Dendritic cell treated with granulocyte-macrophage colony-stimulating factor and Interleukin-4, amounts not matched to agents 40 ng/mL and 50 ng/mL, for 4 days (primary cell): ENCODE measurements around the gene DNAJC7.
A peak's percentile ranks its signal among the peaks of the same experiment; 100 is the strongest.
"Not testable (repeated sequence)": the region's sequence is repeated elsewhere in the genome, so short reads cannot be mapped to it uniquely, and the experiment has no call there.

Experiments
- H3K27ac Mint-ChIP-seq: one replicate; pipeline ENCODE4 v1.8.0; 2022; ENCODE audit warnings: mild to moderate bottlenecking, mixed read lengths
- H3K27me3 Mint-ChIP-seq: one replicate; pipeline ENCODE4 v1.8.0; 2022; ENCODE audit warnings: mild to moderate bottlenecking, mixed read lengths
- H3K36me3 Mint-ChIP-seq: one replicate; pipeline ENCODE4 v1.8.0; 2022; ENCODE audit warnings: low read depth, mixed read lengths
- H3K4me1 Mint-ChIP-seq: one replicate; pipeline ENCODE4 v1.8.0; 2022; ENCODE audit warnings: low read depth, mixed read lengths
- H3K4me3 Mint-ChIP-seq: one replicate; pipeline ENCODE4 v1.8.0; 2022; ENCODE audit warnings: mild to moderate bottlenecking, moderate library complexity, mixed read lengths
- H3K9me3 Mint-ChIP-seq: one replicate; pipeline ENCODE4 v1.8.0; 2022; ENCODE audit warnings: mixed read lengths
- intact Hi-C: fragments of 100-400 bp; cut with micrococcal nuclease; formaldehyde crosslinking; loops from one replicate; pipeline ENCODE4 v1.15.0; 2022

Gene DNAJC7

DNA sequence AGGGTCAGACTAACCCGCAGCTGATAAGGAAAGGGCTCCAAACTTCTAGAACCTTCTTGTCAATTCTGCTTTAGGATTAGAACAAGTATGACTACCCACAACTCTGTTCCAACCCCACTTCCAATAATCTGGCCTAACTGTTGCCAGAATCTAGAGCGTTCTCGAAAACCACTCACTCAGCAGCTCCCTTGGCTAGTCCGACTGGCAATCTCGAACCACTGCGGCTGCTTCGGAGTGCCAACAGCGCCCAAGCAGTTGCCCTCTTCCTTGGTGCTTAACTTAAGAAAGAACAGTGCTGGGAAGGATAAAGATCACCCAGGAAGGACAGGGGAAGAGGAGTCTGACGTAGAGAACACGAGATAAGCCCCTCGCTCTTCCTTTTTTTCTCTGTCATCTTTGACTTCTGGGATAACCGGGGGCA, 818 bp downstream of the DNAJC7 start:
- Mint-ChIP-seq H3K27me3 (no peaks in the 10 kb centered on the region), H3K4me3 (peak overlapping the region; percentile 99), H3K27ac (peak overlapping the region; percentile 99), H3K9me3 (no peaks in the 10 kb centered on the region), H3K36me3 (peaks cover 54% of the 10 kb centered on the region), H3K4me1 (peaks cover 70% of the 10 kb centered on the region)
- intact Hi-C loops = loop anchor here (2.0 to 5.0 kb wide), 2 partner anchors 50 to 166 kb away; partner anchors contain the start of genes CNP and KCNH4

DNA sequence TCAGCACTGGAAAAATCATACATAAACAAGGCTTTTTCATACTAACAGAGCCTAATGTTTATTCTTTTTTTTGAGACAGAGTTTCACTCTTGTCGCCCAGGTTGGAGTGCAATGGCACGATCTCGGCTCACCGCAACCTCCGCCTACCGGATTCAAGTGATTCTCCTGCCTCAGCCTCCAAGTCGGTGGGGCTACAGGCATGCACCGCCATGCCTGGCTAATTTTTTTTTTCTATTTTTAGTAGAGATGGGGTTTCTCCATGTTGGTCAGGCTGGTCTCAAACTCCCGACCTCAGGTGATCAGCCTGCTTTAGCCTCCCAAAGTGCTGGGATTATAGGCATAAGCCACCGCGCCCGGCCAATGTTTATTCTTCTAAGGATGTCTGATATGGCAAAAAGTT, 3.5 kb downstream of the DNAJC7 start:
- Mint-ChIP-seq H3K27ac (peak overlapping the region; percentile 28), H3K36me3 (peaks cover 58% of the 10 kb centered on the region), H3K4me1 (peaks cover 74% of the 10 kb centered on the region)
- H3K4me3 Mint-ChIP-seq, H3K27me3 Mint-ChIP-seq, intact Hi-C loops, H3K9me3 Mint-ChIP-seq: not testable (repeated sequence)

DNA sequence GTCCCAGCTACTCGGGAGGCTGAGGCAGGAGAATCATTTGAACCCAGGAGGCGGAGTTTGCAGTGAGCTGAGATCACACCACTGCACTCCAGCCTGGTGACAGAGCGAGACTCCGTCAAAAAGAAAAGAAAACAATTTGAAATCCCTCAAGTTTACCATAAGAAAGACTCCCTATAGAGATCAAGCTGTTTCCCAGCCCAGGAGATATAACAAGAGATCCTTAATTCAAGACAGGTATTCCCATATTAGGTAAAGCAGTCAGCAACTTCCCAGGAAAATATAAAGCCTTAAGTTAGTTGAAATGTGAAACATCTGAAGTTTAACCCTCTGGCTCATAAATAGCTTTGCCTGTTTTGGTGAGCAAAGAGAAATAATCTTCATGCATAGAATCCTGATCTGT, 4.9 kb downstream of the DNAJC7 start:
- H3K27ac Mint-ChIP-seq = peak overlapping the region; percentile 90
- peaks cover 52% of the 10 kb centered on the region for H3K36me3 Mint-ChIP-seq
- peaks cover 62% of the 10 kb centered on the region for H3K4me1 Mint-ChIP-seq
- H3K4me3 Mint-ChIP-seq, intact Hi-C loops, H3K27me3 Mint-ChIP-seq, H3K9me3 Mint-ChIP-seq: not testable (repeated sequence)

DNA sequence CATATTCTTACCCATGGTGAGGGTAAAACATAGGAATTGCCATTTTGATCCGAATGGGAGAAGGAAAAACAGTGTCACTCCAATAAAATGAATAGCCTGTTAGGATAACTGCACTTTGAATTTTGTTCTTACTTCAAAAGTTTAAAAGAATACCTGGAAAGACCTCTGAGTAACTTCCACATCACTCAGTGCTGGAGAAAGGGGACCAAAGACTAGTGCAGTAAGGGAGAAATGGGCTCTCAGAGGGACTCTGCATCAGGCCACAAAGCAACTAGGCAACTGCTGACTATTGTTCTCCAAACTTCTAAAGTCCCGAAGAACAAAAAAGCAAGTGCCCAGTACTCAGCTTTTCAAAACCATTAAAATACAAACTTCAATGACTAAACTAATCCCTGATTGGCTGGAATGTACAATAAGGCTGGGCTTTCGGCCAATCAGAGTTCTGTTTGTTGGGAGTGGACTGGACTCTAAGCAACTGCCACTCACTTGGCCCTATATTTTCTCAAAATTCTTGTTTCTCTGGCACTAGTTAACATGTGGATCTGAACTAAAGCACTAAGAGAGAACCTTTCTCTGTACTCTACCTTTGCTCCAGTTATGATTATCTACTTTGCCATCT, 6.2 kb downstream of the DNAJC7 start:
- Mint-ChIP-seq H3K4me3 (no peak overlapping the region), H3K36me3 (peaks cover 48% of the 10 kb centered on the region), H3K27me3 (no peaks in the 10 kb centered on the region), H3K27ac (peak overlapping the region; percentile 90), H3K9me3 (no peaks in the 10 kb centered on the region), H3K4me1 (peaks cover 67% of the 10 kb centered on the region)
- intact Hi-C loops = no loop called here

DNA sequence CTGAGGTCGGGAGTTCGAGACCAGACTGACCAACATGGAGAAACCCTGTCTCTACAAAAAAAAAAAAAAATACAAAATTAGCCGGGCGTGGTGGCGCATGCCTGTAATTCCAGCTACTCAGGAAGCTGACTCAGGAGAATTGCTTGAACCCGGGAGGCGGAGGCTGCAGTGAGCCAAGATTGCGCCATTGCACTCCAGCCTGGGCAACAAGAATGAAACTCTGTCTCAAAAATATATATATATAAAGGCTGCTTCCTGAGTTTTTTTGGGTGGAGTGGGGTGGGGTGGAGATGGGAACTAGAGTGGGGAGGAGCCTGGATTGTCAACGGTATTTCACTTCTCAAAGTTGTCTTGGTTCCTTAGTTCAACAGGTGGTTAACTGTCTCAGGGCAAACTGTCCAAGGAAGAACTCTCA, 7.0 kb downstream of the DNAJC7 start:
- H3K9me3 Mint-ChIP-seq, H3K27me3 Mint-ChIP-seq, intact Hi-C loops: not testable (repeated sequence)
- H3K36me3 Mint-ChIP-seq = peaks cover 51% of the 10 kb centered on the region
- H3K27ac Mint-ChIP-seq = peak overlapping the region; percentile 90
- peak overlapping the region; percentile 70 for H3K4me3 Mint-ChIP-seq
- peaks cover 67% of the 10 kb centered on the region for H3K4me1 Mint-ChIP-seq

DNA sequence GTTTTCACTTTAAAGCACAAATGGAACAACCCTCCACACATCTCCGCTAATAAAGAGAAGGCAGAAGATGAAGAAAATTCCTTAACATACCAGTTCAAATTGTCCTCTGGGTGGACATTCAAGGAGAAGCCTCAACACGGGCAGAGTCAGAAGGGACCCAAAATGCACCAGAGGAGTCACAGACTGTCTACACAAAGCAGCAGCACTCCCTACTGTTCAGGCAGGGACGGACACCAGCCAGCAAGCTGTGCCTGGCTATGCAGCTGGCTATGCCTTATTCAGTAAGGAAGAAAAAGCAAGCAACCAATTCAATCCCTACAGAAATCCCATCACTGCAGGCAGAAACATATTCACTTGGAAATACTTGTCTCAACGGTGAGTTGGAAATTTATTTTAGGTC, 8.1 kb downstream of the DNAJC7 start:
- H3K4me1 Mint-ChIP-seq = peaks cover 72% of the 10 kb centered on the region
- peak overlapping the region; percentile 90 for H3K27ac Mint-ChIP-seq
- no peaks in the 10 kb centered on the region for H3K9me3 Mint-ChIP-seq

DNA sequence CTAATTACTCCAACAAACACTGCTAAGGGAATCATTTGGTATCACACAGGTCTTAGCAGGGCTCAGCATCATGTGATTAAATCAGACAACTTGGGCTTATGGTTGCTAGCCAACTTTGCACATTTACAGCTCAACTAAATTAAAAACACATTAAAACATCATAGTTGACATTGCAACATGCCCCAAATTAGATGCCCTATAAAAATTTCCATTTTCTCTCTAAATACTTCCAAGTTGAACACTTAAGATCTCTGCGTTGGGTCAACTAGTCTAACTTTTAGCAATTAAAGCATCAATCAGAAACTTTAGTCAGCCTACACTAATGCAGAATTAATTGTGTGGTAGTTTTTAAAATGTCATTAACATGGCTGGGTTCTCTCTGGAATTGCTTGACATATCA, 12.1 kb downstream of the DNAJC7 start:
- peaks cover 62% of the 10 kb centered on the region for H3K4me1 Mint-ChIP-seq
- no peaks in the 10 kb centered on the region for H3K9me3 Mint-ChIP-seq
- H3K27ac Mint-ChIP-seq = no peak overlapping the region
- peaks cover 60% of the 10 kb centered on the region for H3K36me3 Mint-ChIP-seq
- no peak overlapping the region for H3K4me3 Mint-ChIP-seq
- intact Hi-C loops = no loop called here
- no peaks in the 10 kb centered on the region for H3K27me3 Mint-ChIP-seq

More for the DNA sequence above, 8.1 kb downstream of the DNAJC7 start:
- peaks cover 43% of the 10 kb centered on the region for H3K36me3 Mint-ChIP-seq
- intact Hi-C loops = no loop called here
- H3K4me3 Mint-ChIP-seq = no peak overlapping the region
- H3K27me3 Mint-ChIP-seq = no peaks in the 10 kb centered on the region

DNA sequence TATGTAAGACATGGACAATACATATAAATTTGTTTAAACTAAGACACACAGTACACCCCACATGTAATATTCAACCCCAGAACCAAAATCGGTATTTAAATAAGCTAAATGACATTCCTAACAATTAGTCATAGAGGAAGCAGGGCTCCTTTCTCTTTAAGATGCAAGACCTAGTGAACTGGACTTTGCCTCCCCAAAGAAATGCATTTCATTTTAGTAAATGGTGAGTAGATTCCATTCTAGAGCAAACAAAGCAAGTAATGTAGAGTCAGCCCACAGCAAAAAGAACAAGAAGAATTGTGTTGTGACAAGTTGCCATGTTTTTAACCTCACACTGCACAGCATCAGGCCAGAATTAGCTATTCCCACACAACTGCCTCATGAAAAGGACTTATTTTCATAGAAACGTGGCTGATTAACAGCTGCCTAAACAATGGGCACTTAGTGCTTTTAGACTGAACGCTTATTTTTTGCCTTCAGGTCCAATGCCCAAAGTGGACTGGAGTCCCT, 14.4 kb downstream of the DNAJC7 start:
- Mint-ChIP-seq H3K9me3 (no peaks in the 10 kb centered on the region), H3K4me1 (peaks cover 48% of the 10 kb centered on the region), H3K4me3 (no peak overlapping the region), H3K27ac (no peak overlapping the region), H3K36me3 (peaks cover 71% of the 10 kb centered on the region), H3K27me3 (no peaks in the 10 kb centered on the region)
- intact Hi-C loops = no loop called here

DNA sequence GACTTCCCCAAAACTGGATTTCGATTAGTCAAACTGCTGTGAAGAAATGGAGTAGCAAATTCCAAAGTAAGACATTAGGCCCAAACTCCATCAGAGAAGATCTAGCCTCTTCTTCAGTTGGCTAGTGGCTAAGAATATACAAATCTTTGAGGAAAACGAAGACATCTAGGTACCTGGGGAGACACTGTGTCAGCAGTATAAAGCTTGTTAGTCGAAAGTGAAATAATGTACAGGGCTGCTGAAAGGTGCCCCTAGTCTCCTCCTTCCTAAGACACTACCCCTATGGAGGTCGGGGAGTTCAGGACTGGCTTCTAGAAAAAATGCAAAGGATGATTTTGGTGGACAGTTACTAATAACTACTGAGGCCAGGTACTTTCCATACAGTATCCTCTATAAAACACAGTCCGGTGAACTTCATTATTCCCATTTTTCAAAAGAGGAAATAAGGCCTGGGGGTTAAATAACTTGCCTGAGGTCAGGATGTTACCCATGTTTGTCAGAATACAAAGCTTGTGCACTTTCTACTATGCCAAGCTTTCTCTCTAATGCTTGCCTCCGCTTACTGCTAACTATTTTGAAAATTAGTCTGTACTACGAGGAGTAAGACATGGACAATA, 15.0 kb downstream of the DNAJC7 start:
- no peak overlapping the region for H3K27ac Mint-ChIP-seq
- H3K27me3 Mint-ChIP-seq = no peaks in the 10 kb centered on the region
- intact Hi-C loops = no loop called here
- no peaks in the 10 kb centered on the region for H3K9me3 Mint-ChIP-seq
- H3K36me3 Mint-ChIP-seq = peaks cover 75% of the 10 kb centered on the region
- H3K4me1 Mint-ChIP-seq = peaks cover 47% of the 10 kb centered on the region
- no peak overlapping the region for H3K4me3 Mint-ChIP-seq

DNA sequence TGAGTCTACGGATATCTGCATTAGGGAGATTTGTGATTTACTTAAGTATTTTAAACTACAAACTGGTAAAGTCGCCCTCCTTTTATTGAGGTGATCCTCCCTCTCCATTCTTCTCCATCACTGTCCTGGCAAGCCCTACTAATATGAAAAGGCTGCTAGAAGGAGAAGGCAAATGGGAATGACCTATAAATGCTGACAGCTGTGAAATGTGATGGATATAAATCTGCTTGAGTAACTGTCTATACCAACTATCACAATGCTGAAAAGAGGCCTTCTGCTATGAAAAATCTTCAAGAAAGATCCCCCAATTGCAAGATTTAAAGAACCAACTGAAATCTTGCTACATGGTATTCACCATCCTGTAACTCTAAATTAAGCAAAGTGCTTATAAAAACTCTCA, 15.5 kb downstream of the DNAJC7 start:
- no peak overlapping the region for H3K27ac Mint-ChIP-seq
- H3K9me3 Mint-ChIP-seq = no peaks in the 10 kb centered on the region
- H3K4me1 Mint-ChIP-seq = peaks cover 43% of the 10 kb centered on the region
- intact Hi-C loops = no loop called here
- peaks cover 75% of the 10 kb centered on the region for H3K36me3 Mint-ChIP-seq
- no peaks in the 10 kb centered on the region for H3K27me3 Mint-ChIP-seq
- no peak overlapping the region for H3K4me3 Mint-ChIP-seq

DNA sequence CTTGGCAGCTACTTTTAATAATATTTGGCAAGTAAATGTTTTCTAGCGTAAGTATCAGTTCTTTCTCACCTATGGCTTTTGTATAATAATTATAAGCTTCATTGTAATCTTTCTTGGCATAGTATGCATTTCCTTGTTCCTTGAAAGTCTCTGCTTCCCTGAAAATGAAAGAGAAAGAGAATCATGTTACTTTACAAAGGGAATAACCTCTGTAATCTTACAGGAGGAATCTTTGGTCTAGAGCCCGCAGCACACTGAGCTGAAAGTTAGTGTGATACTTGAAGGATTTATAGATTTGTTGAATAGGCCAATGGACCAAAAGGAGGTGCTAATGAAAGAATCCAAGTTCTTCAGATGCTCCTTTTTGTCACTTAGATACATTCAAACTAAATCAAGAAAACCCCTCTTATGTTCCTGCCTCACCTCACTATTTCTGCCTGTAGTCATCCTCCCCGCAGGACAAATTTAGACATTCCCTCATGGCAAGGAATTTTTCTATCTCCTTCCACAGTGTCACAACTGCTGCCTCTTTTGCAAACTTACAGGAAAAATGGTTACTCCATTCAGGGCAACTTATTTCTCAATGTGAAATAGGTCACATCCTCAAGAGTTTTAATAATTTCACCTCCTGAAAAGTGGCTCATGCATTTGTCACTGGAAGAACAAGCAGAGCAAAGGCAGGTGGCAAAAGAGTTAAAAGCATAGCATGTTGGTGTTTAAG, 16.7 kb downstream of the DNAJC7 start:
- H3K36me3 Mint-ChIP-seq = peaks cover 81% of the 10 kb centered on the region
- peak overlapping the region; percentile 34 for H3K27ac Mint-ChIP-seq
- no peaks in the 10 kb centered on the region for H3K27me3 Mint-ChIP-seq
- peaks cover 37% of the 10 kb centered on the region for H3K4me1 Mint-ChIP-seq
- H3K9me3 Mint-ChIP-seq = no peaks in the 10 kb centered on the region
- H3K4me3 Mint-ChIP-seq = no peak overlapping the region
- intact Hi-C loops = no loop called here

DNA sequence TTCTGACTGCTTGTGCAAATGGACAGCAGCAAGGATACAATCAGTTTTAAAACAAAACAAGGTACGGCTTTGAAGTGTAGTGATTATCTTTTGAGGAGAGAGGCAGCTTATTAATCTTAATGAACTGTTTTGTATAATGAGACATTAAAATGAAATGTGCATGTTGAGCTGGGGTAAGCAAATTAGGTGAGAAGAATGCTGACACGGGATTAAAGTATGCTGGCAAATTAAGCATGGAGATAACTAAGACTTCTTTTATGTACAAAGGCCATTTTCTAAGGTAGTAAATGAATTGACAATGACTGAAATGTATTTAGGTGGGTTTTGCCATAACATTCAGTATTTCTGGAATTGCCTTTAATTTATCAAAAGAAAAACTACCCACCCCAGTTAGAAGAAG, 18.7 kb downstream of the DNAJC7 start:
- peaks cover 21% of the 10 kb centered on the region for H3K4me1 Mint-ChIP-seq
- no peak overlapping the region for H3K4me3 Mint-ChIP-seq
- intact Hi-C loops = no loop called here
- peaks cover 98% of the 10 kb centered on the region for H3K36me3 Mint-ChIP-seq
- no peak overlapping the region for H3K27ac Mint-ChIP-seq
- no peaks in the 10 kb centered on the region for H3K27me3 Mint-ChIP-seq
- H3K9me3 Mint-ChIP-seq = no peaks in the 10 kb centered on the region

DNA sequence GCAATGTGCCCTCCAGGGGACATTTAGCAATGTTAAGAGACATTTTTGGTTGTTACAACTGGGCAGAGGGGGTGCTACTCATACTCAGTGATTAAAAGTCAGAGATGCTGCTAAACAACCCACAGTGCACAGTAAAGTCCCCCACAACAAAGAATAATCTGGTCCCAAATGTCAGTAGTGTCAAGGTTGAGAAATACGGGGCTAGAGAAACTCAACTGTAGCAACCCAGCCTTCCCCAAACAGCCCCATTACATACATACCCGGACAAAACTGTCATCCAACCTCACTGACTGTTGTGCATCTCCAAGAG, 20.4 kb downstream of the DNAJC7 start:
- Mint-ChIP-seq H3K27me3 (no peaks in the 10 kb centered on the region), H3K4me3 (no peak overlapping the region), H3K36me3 (peaks cover 98% of the 10 kb centered on the region), H3K27ac (no peak overlapping the region), H3K9me3 (no peaks in the 10 kb centered on the region), H3K4me1 (peaks cover 5% of the 10 kb centered on the region)
- intact Hi-C loops = no loop called here

DNA sequence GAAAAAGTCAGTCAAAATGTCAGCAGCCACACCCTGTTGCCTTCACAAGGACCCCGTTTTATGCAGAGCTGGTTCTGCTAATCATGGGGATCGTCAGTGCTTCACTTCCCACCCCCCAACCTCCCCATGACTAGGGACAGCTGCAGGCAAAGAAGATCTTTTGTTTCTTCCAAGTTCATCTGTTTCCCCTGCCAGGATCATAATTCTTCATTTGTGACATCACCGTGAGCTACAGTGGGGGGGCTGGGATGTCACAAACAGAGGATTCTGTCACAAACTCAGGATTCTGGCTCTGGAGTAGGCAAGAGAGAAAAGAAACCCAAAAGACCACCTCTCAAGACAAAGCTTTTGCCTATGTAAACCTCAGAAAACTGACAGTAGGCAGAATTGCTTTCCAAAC, 24.7 kb downstream of the DNAJC7 start:
- Mint-ChIP-seq H3K27ac (no peak overlapping the region), H3K4me3 (no peak overlapping the region), H3K4me1 (no peaks in the 10 kb centered on the region), H3K27me3 (no peaks in the 10 kb centered on the region), H3K36me3 (peaks cover 98% of the 10 kb centered on the region), H3K9me3 (no peaks in the 10 kb centered on the region)
- intact Hi-C loops = no loop called here
